ENCODE data around the gene SMPDL3A. TPM values are rescaled to one million over a fixed set of nuclear protein-coding genes. Genes with fewer than 3 reads are reported as not detected.
A peak's percentile ranks its signal among the peaks of the same experiment; 100 is the strongest.

The SMPDL3A gene
- total RNA-seq, 2 donors from 2014 or later: 3.4 to 8.1 TPM

DNA sequence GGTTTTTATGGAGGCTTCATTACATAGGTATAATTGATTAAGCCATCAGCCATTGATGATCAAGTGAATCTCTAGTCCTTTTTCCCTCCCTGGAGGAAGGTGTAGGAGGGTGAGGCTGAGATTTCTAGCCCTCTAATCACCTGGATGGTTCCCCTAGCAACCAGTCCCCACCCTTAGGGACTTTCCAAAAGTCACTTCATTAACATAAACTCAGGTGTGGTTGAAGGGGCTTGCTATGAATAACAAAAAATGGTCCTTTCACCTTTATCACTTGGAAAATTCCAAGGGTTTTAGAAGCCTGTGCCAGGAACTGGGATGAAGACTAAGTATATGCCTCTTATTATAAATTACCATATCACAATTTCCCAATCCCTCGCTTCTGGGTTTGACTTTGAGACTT is 40.4 kb downstream of the SMPDL3A start:
- ATAC-seq: no peak
- H3K4me1 Mint-ChIP-seq (ENCODE audit: low read depth in 2 of 2): no peaks in the 10 kb centered on the region
- H3K27me3 Mint-ChIP-seq: peaks cover 0 to 18% of the 10 kb centered on the region in 2 donors

DNA sequence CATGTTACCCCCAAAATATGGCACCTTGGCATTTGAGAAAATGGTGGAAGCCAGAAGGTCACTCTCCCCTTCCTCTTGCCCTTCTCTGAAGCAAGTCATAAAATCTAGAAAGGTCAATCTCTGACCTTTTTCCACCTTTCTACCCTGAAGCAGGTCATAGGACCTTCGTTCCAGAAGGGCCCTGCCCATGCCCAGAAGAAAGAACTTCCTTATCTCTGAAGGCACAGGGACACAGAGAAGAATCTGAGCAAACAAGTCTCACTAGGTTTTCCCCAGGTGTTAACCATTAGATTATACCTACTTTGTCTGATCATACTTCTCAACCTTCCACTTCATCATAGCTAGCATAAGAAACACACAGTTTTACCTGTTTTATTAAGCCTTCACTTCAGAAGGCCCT is 42.5 kb downstream of the SMPDL3A start:
- no peak for DNase-seq (ENCODE audit: low spot score)
- H3K27ac Mint-ChIP-seq: no peak overlapping the region
- no peak overlapping the region for H3K4me3 Mint-ChIP-seq
- no peaks in the 10 kb centered on the region for H3K9me3 Mint-ChIP-seq
- H3K4me1 Mint-ChIP-seq (ENCODE audit: low read depth in 2 of 2): no peaks in the 10 kb centered on the region
- ATAC-seq: no peak
- H3K36me3 Mint-ChIP-seq: no peaks in the 10 kb centered on the region
- peaks cover 0 to 22% of the 10 kb centered on the region in 2 donors for H3K27me3 Mint-ChIP-seq

More for the DNA sequence above, 40.4 kb downstream of the SMPDL3A start:
- no peak overlapping the region for H3K4me3 Mint-ChIP-seq
- no peak overlapping the region for H3K27ac Mint-ChIP-seq
- DNase-seq (ENCODE audit: low spot score): no peak
- H3K36me3 Mint-ChIP-seq: no peaks in the 10 kb centered on the region
- no peaks in the 10 kb centered on the region for H3K9me3 Mint-ChIP-seq

DNA sequence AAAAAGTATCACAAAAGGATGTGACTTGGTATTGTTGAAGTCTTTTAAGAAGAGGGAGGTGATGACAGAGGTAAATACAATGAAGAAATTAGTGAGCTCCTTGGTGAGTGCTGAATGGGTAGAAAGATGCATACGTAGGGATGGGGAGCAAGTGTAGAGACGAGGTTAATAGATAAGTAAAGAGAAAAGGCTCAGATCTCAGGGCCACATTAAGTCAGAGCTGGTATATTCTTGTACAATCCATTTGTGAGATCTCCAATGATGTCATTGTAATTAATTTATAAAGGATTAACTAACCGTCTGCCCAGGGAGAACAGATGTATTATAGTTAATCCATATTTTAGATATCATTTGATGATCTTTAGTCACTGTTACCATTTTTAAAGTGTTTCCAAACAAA is 43.4 kb downstream of the SMPDL3A start:
- no peaks in the 10 kb centered on the region for H3K9me3 Mint-ChIP-seq
- no peak for DNase-seq (ENCODE audit: low spot score)
- no peak overlapping the region for H3K4me3 Mint-ChIP-seq
- H3K27ac Mint-ChIP-seq: no peak overlapping the region
- ATAC-seq: no peak
- H3K36me3 Mint-ChIP-seq: no peaks in the 10 kb centered on the region
- H3K4me1 Mint-ChIP-seq (ENCODE audit: low read depth in 2 of 2): no peaks in the 10 kb centered on the region
- H3K27me3 Mint-ChIP-seq: peaks cover 0 to 23% of the 10 kb centered on the region in 2 donors

DNA sequence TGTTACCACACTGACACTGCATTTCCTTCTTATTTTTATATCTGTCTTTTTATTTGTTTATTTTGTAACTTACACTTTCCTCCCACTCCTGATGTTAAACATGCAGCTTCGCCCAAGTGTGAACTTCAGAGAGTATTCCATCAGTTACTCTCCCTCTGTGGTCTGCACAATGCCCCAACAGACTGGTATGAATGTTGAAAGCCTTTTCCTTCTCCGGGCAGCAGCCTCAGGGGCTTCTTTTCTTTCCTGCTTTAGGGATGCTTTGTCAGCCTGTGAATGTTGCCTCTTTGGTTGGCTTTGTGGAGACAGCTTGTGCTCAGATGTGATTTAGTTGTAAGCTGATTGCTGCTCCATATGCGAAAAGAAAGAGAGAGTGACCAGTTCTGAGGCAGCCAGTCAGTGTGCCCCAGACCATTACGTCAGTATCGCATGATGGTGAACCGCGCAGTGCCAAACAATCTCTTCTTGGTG is 44.0 kb downstream of the SMPDL3A start:
- H3K27me3 Mint-ChIP-seq: peaks cover 0 to 23% of the 10 kb centered on the region in 2 donors

DNA sequence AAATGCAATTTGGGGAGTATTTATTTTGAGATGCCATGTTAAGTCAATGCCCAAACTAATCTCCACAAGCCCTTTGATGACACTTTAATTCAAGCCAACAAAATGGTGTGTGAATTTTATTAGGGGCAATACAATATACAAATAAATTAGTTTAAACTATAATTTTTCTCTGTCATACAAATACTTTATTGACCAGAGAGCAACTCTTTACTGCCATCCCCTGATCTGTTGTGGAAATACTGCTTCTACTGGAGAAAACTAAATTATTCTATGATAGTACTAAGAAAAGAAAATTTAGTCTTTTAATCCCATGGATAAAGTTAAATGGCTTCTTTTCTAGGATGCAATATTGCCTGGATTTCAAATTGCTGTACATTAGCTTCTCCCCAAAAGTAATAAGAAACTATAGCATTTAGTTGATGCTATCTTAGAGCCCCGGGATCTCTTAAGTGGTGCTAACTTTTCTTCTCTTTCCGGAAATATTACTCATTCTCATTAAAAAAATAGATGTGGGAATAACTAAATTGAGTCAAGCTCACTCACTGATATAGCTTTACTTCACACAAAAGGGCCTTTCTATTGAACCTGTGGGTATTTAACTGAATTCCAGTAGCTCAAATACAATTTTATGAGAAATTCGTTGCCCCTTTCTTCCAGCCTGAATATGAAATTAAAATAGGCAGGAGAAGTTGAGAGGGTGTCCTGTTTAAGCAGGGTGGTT is 49.2 kb downstream of the SMPDL3A start:
- ATAC-seq (no peak), DNase-seq (ENCODE audit: low spot score) (no peak)
- H3K4me3 Mint-ChIP-seq: no peak overlapping the region
- H3K27ac Mint-ChIP-seq: no peak overlapping the region
- no peaks in the 10 kb centered on the region for H3K36me3 Mint-ChIP-seq
- peaks cover 8 to 12% of the 10 kb centered on the region in 2 donors for H3K27me3 Mint-ChIP-seq
- H3K4me1 Mint-ChIP-seq (ENCODE audit: low read depth in 2 of 2): no peaks in the 10 kb centered on the region
- no peaks in the 10 kb centered on the region for H3K9me3 Mint-ChIP-seq

More for the DNA sequence above, 44.0 kb downstream of the SMPDL3A start:
- Mint-ChIP-seq H3K4me3 (no peak overlapping the region), H3K9me3 (no peaks in the 10 kb centered on the region), H3K27ac (no peak overlapping the region), H3K36me3 (no peaks in the 10 kb centered on the region), H3K4me1 (ENCODE audit: low read depth in 2 of 2) (no peaks in the 10 kb centered on the region)
- no peak for ATAC-seq
- DNase-seq (ENCODE audit: low spot score): no peak

DNA sequence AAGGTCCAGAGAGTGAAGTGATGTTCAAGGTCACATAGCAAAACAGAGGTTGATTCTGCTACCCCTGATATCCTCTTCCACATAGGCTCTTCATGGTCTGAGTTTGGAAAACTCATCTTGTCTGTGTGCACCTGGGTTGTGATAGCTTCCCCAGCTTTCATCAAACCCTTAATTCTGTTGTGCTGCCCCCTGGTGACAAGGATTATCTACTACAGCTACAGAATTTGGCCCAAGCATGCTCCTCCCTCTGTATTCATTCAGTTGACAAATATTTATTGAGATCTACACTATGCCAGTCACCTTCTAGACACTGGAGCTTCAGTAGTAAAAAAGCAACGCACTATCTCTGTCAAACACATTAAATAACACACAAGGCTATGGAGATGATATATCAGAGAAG is 50.4 kb downstream of the SMPDL3A start:
- H3K4me1 Mint-ChIP-seq (ENCODE audit: low read depth in 2 of 2): no peaks in the 10 kb centered on the region
- H3K9me3 Mint-ChIP-seq: no peaks in the 10 kb centered on the region
- ATAC-seq: peak; percentile 51 to 69

DNA sequence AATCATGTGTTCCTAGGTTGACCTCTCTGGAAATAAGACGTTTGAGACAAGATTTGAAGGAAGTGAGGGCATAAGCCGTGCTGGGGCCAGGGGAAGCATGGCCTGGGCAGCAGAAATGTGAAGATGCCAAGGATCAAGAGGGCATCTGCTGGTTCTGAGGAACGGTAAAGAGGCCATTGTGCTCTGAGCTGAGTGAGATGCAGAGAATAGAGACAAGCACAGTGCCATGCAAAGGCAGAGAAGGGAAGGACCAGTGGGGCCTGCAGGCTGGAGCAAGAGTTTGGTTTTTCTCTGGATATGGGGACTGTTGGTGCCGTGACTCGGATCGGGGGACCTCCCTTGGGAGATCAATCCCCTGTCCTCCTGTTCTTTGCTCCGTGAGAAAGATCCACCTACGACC is 50.8 kb downstream of the SMPDL3A start:
- Mint-ChIP-seq H3K9me3 (no peaks in the 10 kb centered on the region), H3K4me1 (ENCODE audit: low read depth in 2 of 2) (no peaks in the 10 kb centered on the region), H3K4me3 (no peak overlapping the region), H3K27me3 (peaks cover 8 to 9% of the 10 kb centered on the region in 2 donors), H3K36me3 (no peaks in the 10 kb centered on the region), H3K27ac (no peak overlapping the region)
- ATAC-seq (no peak), DNase-seq (ENCODE audit: low spot score) (no peak)

More for the DNA sequence above, 50.4 kb downstream of the SMPDL3A start:
- no peaks in the 10 kb centered on the region for H3K36me3 Mint-ChIP-seq
- H3K27ac Mint-ChIP-seq: no peak overlapping the region
- H3K27me3 Mint-ChIP-seq: peaks cover 8 to 12% of the 10 kb centered on the region in 2 donors
- no peak overlapping the region for H3K4me3 Mint-ChIP-seq
- peak; percentile 69 for DNase-seq (ENCODE audit: low spot score)

DNA sequence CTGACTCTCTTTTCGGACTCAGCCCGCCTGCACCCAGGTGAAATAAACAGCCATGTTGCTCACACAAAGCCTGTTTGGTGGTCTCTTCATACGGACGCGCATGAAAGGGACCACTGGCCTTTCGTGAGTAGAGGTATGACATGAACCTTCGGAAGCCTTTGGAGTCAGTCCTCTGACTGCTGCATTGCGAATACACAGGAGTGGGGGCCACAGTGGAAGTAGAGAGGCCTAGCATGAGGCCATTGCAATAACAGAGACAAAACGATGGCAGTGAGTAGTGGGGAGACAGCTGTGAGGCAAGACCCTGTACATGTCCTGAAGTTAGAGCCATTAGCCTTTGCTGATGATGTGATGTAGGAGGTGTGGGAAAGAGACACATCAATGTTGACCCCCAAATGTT is 56.4 kb downstream of the SMPDL3A start:
- H3K4me3 Mint-ChIP-seq: no peak overlapping the region
- H3K27me3 Mint-ChIP-seq: peaks cover 3 to 8% of the 10 kb centered on the region in 2 donors
- no peak for DNase-seq (ENCODE audit: low spot score)
- H3K27ac Mint-ChIP-seq: no peak overlapping the region
- H3K9me3 Mint-ChIP-seq: no peaks in the 10 kb centered on the region
- no peak for ATAC-seq
- no peaks in the 10 kb centered on the region for H3K4me1 Mint-ChIP-seq (ENCODE audit: low read depth in 2 of 2)
- no peaks in the 10 kb centered on the region for H3K36me3 Mint-ChIP-seq

DNA sequence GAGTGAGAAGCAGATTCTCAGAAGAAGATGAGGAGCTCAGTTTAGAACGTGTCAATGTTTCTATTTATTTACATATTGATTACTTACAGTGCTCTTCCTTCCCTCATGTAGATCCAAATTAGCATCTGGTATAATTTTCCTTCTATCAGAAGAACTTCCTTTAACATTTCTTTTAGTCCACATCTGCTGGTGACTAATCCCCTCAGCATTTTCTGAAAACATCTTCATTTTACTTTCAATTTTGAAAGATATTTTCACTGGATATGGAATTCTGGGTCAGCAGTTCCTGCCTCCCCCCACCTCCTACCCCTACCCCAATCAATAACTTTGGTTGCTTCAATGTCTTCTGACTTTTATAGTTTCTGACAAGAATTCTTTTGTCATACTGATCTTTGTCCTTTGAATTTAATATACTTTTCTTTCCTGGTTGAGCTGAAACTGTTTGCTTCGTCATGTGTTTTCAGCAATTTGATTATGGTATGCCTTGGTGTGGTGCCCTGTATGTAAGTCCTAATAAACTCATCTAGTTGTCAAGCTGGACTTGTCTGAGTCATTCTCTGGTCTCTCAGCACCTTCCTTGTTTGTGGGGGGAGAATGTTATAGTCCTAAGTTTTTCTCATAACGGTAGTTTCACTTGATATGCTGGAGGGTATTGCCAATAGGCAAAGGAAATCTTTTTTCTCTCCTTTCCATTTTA is 57.0 kb downstream of the SMPDL3A start:
- H3K4me3 Mint-ChIP-seq: no peak overlapping the region
- no peak for ATAC-seq
- peaks cover under 1 to 2% of the 10 kb centered on the region in 2 donors for H3K27me3 Mint-ChIP-seq

DNA sequence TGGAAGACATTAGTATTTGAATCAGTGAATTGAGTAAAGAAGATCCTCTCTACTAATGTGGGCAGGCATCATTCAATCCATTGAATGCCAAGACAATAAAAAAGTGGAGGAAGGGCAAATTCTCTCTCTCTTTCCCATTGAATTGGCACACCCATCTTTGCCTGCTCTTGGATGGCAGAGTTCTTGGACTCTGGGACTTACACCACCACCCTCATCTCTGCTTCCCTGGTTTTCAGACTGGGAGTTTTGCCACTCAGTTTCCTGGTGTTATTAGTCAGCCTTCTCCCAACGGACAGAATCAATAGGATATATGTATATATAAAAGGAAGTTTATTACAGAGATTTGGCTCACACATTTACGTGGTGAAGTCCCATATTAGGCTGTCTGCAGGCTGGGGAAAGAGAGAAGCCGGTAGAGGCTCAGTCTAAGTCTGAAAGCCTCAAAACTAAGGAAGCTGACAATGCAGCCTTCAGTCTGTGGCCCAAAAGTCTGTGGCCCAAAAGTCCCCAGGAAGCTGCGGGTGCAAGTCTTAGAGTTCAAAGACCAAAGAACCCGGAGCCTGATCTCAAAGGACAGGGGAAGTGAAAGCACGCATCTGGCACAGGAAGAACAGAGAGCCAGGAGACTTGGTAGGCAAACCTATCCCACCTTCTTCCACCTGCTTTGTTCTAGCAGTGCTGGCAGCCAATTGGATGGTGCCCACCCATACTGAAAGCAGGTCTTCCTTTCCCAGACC is 64.4 kb downstream of the SMPDL3A start:
- Mint-ChIP-seq H3K9me3 (no peaks in the 10 kb centered on the region), H3K36me3 (no peaks in the 10 kb centered on the region), H3K27ac (no peak overlapping the region), H3K27me3 (peaks cover 0 to 7% of the 10 kb centered on the region in 2 donors), H3K4me3 (no peak overlapping the region), H3K4me1 (ENCODE audit: low read depth in 2 of 2) (no peaks in the 10 kb centered on the region)
- DNase-seq (ENCODE audit: low spot score): no peak
- ATAC-seq: no peak

More for the DNA sequence above, 57.0 kb downstream of the SMPDL3A start:
- no peaks in the 10 kb centered on the region for H3K36me3 Mint-ChIP-seq
- H3K27ac Mint-ChIP-seq: no peak overlapping the region
- H3K4me1 Mint-ChIP-seq (ENCODE audit: low read depth in 2 of 2): no peaks in the 10 kb centered on the region
- no peaks in the 10 kb centered on the region for H3K9me3 Mint-ChIP-seq
- no peak for DNase-seq (ENCODE audit: low spot score)

Other genes starting within 250 kb of the SMPDL3A start
- not detected for gene PKIB, start 178.9 kb upstream of the SMPDL3A start, total RNA-seq
- gene FABP7, start 9.5 kb upstream of the SMPDL3A start, total RNA-seq: not detected
- gene CLVS2, start 207.0 kb downstream of the SMPDL3A start, total RNA-seq: not detected

Data from natural killer cell treated with Interleukin-12 subunit alpha and Interleukin-12 subunit beta and Interleukin-15 and Interleukin-18, amount 100 ng/mL, for 72 hours (primary cell).